Mononuclear cell (primary cell): Measurements from ENCODE around the gene ITPKB. TPM values are rescaled to one million over a fixed set of nuclear protein-coding genes. Genes with fewer than 3 reads are reported as not detected.

Experiments used
- H3K27me3 ChIP-seq: 2 replicates; pipeline ENCODE4 v1.6.0; 2011; ENCODE audit warnings: low read length, control low read depth; ENCODE audit not compliant: insufficient read depth
- H3K4me1 ChIP-seq: 2 replicates; pipeline ENCODE4 v1.5.1; 2011; ENCODE audit warnings: mild to moderate bottlenecking, low read length, control low read depth; ENCODE audit not compliant: insufficient read depth
- H3K4me3 ChIP-seq: 2 replicates; pipeline ENCODE4 v1.5.1; 2011; ENCODE audit warnings: mild to moderate bottlenecking, low read length, moderate library complexity
- H3K9me3 ChIP-seq: 2 replicates; pipeline ENCODE4 v1.5.1; 2011; ENCODE audit warnings: low read depth, mild to moderate bottlenecking, control low read depth, low read length
- total RNA-seq: library from RNA; depleted of rRNA; stranded (reverse); fragments of >200 nt; gene quantifications from one replicate; pipeline ENCODE4 v1.2.3, GENCODE V29; 2012

Gene ITPKB
- total RNA-seq, 1 donor: 235 TPM

DNA sequence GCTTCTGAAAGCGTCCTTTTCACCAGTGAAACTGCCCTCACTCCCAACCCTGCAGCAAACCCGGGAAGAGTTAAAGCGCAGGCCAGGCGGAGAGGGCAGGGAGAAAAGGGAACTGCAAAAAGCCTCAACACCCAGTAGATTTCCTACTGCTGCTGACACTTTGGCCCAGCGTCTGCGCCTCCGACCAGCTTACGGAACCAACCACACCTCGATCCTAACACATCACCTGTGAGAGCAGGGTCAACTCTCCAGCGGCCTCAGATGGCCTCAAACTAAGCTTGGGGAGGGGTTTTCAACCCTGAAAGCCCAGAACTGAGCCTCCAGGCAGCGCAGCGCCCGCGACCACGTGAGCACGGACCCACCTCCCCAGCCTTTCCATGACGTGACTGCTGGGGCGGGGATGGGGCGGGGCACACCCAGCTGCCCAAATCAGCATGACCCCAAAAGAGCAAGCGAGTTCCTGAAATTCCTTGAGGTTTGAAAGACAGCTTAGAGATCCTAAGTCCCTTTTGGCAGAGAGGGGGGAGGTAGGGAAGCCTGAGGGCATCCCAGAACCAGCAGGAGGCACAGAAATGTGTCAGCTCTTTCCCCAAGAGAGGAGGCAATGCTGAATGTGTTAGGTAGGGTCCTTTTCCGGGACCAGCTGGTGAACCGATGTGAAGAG is 59.1 kb downstream of the ITPKB start:
- Histone ChIP-seq H3K4me3 (peak overlapping the region; percentile 33), H3K9me3 (no peaks in the 10 kb centered on the region)

DNA sequence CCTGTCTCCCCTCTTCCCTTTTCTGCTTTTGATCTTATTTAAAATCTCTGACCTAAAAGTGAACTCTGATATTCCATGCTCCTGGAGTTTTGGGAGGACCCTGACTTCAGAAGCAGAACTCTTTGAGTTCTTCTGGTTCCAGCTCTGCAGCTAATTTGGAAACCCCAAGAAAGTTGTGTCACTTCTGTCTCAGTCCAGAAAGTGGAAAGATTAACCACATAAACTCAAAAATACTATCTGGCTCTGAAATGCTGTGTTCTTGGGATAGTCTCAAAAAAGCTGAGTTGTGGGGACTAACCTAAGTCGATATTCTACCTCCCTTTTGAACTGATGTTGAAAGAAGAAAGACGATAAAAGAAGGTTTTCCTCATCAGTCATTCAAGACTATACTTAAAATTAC is 59.8 kb downstream of the ITPKB start:
- H3K9me3 ChIP-seq: no peaks in the 10 kb centered on the region
- peaks cover 97% of the 10 kb centered on the region for H3K4me1 ChIP-seq
- no peaks in the 10 kb centered on the region for H3K27me3 ChIP-seq
- no peak overlapping the region for H3K4me3 ChIP-seq

More for the DNA sequence above, 59.1 kb downstream of the ITPKB start:
- Histone ChIP-seq H3K4me1 (peaks cover 97% of the 10 kb centered on the region), H3K27me3 (no peaks in the 10 kb centered on the region)

DNA sequence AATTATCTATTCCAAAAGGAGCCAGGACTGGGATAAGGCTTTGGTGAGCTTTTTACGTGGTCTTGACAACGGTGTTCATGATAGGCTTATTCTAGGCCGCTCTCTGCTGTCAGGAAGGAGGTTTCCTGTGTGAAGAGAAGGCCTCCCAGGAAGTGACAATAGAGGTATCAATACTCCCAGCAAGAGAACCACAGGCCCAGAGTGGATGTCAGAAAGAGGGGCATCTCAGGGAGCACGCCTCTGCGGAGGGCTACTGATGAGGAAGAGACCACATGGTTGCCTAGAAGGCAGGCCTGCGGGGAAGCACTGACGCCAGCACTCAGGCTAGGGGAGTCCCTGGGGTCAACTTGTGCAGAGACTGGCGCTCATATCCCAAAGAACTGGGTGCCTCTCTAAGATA is 60.4 kb downstream of the ITPKB start:
- H3K4me1 ChIP-seq: peaks cover 98% of the 10 kb centered on the region
- H3K27me3 ChIP-seq: no peaks in the 10 kb centered on the region
- H3K9me3 ChIP-seq: no peaks in the 10 kb centered on the region
- no peak overlapping the region for H3K4me3 ChIP-seq

DNA sequence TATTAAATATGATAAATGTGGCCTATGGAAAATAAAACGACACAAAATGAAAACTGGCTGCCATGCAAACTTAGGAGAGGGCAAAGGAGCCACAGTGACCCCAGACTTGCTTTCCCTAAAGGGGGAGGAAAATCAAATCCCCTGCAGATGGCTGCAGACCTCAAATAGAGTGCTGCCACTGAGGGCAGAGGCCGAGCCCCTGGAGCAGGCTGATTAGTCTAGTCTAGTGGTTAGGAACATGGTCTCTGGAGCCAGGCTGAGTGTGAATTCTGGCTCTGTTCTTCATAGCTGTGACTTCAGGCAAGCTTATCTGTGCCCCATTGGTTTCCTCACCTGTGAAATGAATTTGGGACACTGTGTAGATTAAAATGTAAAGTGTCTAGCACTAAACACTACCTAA is 60.8 kb downstream of the ITPKB start:
- H3K27me3 ChIP-seq: no peaks in the 10 kb centered on the region
- no peak overlapping the region for H3K4me3 ChIP-seq
- peaks cover 98% of the 10 kb centered on the region for H3K4me1 ChIP-seq
- no peaks in the 10 kb centered on the region for H3K9me3 ChIP-seq

DNA sequence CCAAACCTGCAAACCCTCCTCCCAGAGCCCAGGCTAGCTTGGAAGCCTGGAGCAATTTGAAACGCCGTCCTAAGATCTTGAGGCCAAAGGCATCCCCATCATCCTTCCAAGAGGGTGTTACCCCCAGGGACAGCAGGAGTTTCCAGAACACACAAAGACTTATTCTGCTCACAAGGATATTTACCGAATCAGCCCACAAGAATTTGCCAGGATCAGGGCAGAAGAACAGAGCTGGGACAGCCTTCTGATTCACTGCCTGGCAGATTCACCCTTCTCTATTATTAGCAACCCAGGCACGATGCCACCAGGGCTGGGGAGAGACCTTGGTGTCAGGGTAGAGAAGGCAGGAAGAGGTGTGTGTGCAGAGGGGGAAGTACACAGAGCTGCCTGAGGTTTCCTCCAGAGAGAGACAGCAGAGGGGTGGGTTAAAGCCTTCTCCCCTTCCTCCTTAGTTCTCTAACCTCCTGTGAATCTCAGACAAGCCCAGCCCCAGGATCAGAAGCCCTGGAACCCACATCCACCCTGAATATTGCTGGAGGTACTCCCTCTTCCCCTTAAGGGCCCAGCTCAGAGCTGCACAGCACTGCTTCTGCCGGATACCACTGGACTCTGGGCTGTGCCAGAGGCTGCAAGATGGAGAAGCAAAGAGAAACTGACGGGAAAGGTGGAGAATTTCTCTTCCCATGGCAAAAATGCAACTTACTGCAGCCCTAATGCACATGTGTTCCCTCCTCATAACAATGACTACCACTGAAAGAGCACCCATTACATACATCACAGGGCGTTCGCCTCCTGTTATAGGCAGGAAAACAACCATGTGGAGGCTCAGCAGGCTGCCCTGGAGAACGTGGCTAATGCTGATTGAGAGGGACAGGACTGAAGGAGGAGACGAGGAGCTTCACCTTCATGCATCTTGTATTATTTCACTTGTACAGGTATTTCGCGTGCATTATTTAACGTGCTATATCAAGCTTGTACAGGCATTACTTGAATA is 61.8 kb downstream of the ITPKB start:
- H3K27me3 ChIP-seq: no peaks in the 10 kb centered on the region
- H3K9me3 ChIP-seq: no peaks in the 10 kb centered on the region
- H3K4me3 ChIP-seq: peak overlapping the region; percentile 5
- H3K4me1 ChIP-seq: peaks cover 98% of the 10 kb centered on the region

DNA sequence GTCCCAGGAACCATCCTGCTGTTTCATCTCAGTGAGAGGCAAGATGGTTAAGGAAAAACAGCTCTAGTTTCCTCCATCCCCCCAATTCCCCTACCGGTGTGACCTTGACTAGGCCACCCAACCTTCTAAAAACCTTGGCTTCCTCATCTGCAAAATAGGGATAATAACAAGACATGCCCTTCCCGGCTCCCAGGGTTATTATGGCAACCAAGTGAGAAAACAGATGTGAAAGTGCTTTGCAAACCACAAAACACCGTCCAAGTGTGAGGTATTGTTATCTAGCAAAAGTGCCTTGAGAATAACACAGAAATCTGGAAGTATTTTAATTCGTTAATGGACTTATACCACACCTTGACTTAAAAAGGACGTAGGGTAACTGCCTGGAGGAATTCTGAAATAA is 62.7 kb downstream of the ITPKB start:
- Histone ChIP-seq H3K9me3 (no peaks in the 10 kb centered on the region), H3K4me3 (no peak overlapping the region), H3K4me1 (peaks cover 100% of the 10 kb centered on the region), H3K27me3 (no peaks in the 10 kb centered on the region)

DNA sequence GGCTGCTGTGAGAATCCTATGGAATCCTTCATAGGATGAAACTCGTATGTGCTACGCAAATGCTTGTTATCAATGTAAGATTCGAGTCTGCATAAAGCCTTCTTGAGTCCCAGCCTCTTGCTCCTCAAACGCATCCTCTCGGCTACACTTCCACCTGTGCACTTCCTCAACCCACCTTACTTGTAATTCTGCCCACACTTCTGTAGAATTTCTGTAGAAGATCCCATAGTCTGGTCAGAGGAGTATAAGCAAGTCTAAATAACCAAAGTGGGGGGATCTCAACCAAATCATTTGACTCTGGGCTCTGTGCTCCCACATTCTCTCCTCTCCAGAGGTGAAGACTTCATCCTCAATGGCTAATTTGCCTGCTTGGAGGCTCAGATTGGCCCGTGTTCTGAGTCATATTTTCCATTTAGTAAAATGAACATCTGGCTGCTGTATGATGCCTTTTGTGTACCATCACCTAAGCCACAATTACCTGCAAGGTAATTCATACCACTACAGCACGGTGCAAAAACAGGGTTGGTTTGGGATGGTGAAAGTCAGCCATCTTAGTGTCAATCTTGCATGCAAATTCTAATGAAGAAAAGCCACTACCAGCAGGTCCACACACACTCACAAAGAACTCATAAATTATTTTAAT is 63.2 kb downstream of the ITPKB start:
- no peak overlapping the region for H3K4me3 ChIP-seq

DNA sequence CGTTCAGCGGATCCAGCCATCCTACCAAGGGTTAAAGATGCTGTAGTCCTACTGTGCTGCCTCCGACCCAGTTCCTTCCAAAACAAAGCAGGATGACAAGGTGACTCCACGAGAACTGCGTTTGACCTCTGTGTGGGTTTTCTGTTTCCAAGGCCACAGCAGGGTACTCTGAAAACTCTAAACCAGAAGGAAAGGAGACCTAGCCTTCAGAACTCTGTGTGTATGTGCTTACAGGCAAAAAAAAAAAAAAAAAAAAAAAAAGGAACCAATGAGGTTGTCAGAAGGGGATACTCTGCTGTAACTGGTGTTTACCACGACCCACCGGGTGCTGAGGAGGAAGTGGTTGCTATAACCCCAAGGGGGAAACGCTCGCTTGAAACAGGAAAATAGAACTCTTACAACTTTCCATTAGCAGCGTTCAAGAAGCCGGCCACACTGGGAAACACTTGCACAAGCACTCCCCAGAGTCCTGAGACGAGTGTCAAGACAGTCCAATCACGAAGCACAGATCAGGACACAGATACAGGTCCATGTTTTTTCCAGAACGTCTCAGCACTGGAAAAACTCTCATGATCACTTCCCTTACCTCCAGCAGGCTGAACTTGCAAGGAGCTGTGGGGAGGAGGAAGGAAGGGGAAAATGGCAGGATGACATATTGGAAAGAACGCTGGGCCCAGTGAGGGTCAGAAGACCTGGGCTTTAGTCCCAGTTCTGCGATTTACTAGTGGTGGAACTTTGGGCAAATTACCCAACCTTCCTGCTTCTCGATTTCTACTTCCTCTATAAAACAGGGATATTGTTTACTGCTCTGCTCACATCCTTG is 64.0 kb downstream of the ITPKB start:
- peak overlapping the region; percentile 26 for H3K4me3 ChIP-seq

More for the DNA sequence above, 63.2 kb downstream of the ITPKB start:
- Histone ChIP-seq H3K9me3 (no peaks in the 10 kb centered on the region), H3K27me3 (no peaks in the 10 kb centered on the region), H3K4me1 (peaks cover 100% of the 10 kb centered on the region)

DNA sequence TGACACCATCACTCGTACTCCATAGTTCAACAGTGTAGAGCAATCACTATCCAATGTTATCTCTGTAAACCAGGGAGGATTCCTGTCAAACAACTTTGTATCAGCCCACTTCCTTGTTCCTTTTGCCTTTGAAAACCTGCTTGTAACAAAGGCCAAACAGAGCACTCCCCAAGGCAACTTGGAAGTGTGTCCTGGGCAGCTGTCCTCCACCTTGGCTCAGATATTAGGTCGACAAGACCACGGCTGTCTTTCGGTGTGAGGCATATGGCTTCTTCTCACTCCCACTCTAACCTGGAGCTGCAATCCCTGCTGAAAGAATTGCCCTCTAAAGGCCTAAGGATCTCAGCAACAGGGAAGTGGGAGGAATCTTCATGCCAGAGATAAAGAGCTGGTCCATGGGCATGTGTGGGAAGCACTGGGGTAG is 66.7 kb downstream of the ITPKB start:
- Histone ChIP-seq H3K27me3 (no peaks in the 10 kb centered on the region), H3K9me3 (no peaks in the 10 kb centered on the region), H3K4me1 (peaks cover 69% of the 10 kb centered on the region), H3K4me3 (no peak overlapping the region)

More for the DNA sequence above, 64.0 kb downstream of the ITPKB start:
- no peaks in the 10 kb centered on the region for H3K27me3 ChIP-seq
- peaks cover 93% of the 10 kb centered on the region for H3K4me1 ChIP-seq
- no peaks in the 10 kb centered on the region for H3K9me3 ChIP-seq

DNA sequence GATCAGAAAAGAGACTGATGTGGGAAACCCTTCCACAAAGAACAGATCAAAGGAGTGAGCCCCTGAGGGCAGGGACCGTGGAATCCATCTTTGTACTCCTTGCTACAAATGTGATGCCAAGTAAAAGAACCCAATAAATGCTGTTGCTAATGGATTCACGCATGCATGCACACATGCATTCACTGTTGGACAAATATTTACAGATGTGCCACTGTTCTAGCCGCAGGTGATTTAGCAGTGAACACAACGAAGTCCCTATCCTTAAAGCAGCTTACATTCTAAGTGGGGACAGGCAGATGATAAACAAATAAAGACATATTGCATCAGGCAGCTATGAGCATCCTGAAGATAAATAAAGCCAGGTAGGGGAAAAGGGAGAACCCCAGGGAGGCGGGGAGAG is 67.8 kb downstream of the ITPKB start:
- no peaks in the 10 kb centered on the region for H3K27me3 ChIP-seq
- H3K9me3 ChIP-seq: no peaks in the 10 kb centered on the region
- peaks cover 58% of the 10 kb centered on the region for H3K4me1 ChIP-seq
- H3K4me3 ChIP-seq: no peak overlapping the region

DNA sequence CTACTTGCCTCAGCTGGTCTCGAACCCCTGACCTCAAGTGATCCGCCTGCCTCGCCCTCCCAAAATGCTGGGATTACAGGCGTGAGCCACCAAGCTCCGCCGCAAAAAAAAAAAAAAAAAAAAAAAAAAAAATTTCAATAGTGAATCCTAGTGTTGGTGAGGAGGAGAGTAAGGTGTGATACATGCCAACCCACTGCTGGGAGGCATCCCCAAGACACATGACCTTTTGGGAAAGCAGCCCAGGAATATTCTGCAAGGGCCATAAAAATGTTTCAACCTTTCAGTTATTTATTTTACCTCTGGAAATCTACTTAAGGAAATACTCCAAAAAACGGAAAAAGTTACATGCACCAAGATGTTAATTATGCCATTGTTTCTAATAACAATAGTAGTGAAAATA is 69.0 kb downstream of the ITPKB start:
- Histone ChIP-seq H3K9me3 (no peaks in the 10 kb centered on the region), H3K4me1 (peaks cover 46% of the 10 kb centered on the region), H3K4me3 (no peak overlapping the region), H3K27me3 (no peaks in the 10 kb centered on the region)

DNA sequence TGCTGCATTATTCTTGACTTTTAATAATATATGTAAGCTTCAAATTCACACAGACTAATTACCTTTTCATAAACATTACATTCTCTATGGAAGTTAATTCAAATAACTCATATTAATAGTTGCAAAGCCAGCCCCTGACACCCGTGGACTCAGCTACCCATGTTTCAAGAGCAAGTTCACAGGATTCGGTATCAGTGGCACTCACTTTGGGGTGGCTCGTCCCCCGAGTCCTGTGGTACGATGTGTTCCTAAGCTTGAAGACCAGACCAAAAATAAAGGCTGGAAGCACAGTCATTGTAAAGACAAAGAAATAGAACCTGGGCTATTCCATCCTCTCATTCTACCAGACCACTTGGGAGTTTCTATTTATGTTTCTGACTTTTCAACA is 70.9 kb downstream of the ITPKB start:
- H3K4me1 ChIP-seq: peaks cover 27% of the 10 kb centered on the region
- no peaks in the 10 kb centered on the region for H3K27me3 ChIP-seq

DNA sequence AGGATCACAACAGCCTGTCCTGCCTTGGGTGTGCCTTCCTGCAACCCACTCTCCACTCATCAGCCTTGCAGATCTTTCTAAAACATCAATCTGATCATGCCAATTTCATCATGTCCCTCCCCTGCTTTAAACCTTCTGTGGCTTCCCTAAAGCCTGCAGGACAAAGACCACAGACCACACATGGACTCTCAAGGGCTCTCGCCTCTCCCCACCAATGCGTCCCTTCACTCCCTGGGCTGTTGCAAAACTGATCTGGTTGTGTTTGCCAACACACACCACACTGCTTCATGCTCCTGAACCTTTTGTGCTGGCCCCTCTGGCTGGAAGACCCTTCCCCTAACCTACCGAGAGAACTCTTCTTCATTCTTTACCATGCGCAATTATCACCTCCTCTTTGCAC is 72.4 kb downstream of the ITPKB start:
- Histone ChIP-seq H3K4me1 (peaks cover 12% of the 10 kb centered on the region), H3K4me3 (no peak overlapping the region), H3K27me3 (no peaks in the 10 kb centered on the region), H3K9me3 (no peaks in the 10 kb centered on the region)

More for the DNA sequence above, 70.9 kb downstream of the ITPKB start:
- H3K9me3 ChIP-seq: no peaks in the 10 kb centered on the region
- H3K4me3 ChIP-seq: no peak overlapping the region

DNA sequence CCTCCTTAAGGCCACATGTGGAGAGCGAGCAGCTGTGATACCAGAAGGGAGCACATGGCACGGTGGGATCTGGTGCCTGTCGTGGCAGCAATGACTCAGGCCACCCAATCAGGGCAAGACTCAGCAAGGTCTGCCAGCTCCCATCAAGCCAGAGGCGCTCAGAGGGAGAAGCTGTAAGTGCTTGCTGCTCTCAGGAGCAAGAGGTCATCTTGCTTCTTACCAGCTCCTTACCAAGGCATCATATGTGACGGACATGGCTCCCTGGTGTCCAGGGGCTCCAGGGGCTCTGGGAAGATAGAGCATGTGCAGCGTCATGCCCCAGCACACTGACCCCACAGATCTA is 72.9 kb downstream of the ITPKB start:
- Histone ChIP-seq H3K4me1 (peaks cover 7% of the 10 kb centered on the region), H3K27me3 (no peaks in the 10 kb centered on the region), H3K4me3 (no peak overlapping the region), H3K9me3 (no peaks in the 10 kb centered on the region)
